Astrocyte (in vitro differentiated cells and primary cell): ENCODE results near the gene TNPO3.

Experiments
- CTCF ChIP-seq: IDR thresholded peaks from 2 replicates; pipeline ENCODE4 v1.5.1; 2011; ENCODE audit warnings: low read depth, mild to moderate bottlenecking, inconsistent platforms, low read length, moderate library complexity; ENCODE audit not compliant: insufficient read depth
- EZH2 ChIP-seq: IDR thresholded peaks from 2 replicates; pipeline ENCODE4 v1.6.1; 2012; ENCODE audit warnings: mild to moderate bottlenecking, low read length, inconsistent platforms; ENCODE audit not compliant: insufficient read depth

GRCh38 chr7:129009437-129009836 lies 45.5 kb downstream of the TNPO3 start:
- TF ChIP-seq CTCF, result no peak
- TF ChIP-seq EZH2, result no peak
